Stimulated activated CD8-positive, alpha-beta memory T cell treated with anti-CD3 and anti-CD28 coated beads, Interleukin-4, amount 100 ng/mL, for 1 hour (primary cell): ENCODE results near the gene TAF8.
"Not testable (repeated sequence)": the region's sequence is repeated elsewhere in the genome, so short reads cannot be mapped to it uniquely, and the experiment has no call there.

Source experiments
- DNase-seq, 2 donors: peaks; one replicate each; pipeline ENCODE4 v3.0.0-alpha.2; 2020; ENCODE audit warnings: low read depth in 2 of 2, low spot score in 1 of 2

Gene TAF8

DNA sequence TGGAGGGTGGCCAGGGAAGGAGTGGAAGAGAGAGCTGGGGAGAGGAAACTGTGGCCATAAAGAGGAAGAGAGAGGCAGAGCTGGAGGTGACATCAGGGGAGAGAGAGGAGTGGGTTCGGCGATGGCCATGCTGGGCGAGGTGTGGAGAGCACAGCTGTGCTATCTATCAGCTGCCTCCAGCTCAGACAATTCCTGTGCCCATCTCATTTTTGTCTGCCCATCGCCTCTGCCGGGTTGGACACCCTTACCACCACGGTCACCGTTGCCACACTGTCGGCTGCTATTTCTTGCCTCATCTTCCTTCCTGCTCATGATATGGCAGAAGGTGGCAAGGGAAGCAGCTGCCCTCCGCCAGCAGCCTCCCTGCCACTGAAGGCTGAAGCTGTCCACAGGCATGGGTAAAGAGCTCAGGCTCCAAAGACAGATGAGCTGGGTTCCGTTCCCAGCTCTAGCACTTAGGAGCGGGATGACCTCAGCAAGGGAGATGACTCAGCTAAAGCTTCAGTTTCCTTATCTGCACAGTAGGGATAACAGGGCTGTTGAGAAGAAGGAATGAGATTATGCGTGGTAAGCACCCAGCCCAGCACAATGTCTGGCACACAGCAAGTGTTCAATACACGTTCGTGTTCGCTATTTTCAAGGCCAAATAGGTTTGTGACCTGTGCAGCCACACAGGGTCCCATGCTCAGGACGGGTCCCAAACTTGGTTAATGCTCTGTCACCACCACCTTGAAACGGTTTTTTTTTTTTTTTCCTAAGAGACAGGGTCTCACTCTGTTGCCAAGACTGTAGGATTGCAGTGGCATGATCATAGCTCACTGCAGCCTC lies 21.9 kb upstream of the TAF8 start:
- DNase-seq, result no peak

DNA sequence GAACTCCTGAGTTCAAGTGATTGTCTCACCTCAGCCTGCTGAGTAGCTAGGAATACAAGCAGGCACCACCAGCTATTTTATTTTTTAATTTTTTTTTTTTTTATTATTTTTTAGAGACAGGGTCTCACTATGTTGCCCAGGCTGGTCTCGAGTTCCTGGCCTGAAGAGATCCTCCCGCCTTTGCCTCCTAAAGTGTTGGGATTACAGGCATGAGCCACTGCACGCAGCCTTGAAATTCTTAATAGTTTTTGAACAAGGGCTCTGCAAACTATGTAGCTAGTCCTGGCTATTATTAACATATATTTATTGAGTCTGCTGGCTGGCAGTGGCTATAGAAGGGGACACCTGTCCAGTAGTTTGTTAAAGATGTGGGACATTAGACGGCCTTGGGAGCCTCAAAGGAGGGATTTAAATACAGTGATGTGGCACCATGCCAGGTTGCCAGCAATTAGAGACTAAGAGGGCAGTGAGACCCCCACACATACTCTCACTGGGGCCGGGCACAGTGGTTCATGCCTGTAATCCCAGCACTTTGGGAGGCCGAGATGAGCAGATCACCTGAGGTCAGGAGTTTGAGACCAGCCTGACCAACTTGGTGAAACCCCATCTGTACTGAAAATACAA lies 21.1 kb upstream of the TAF8 start:
- no peak for DNase-seq

DNA sequence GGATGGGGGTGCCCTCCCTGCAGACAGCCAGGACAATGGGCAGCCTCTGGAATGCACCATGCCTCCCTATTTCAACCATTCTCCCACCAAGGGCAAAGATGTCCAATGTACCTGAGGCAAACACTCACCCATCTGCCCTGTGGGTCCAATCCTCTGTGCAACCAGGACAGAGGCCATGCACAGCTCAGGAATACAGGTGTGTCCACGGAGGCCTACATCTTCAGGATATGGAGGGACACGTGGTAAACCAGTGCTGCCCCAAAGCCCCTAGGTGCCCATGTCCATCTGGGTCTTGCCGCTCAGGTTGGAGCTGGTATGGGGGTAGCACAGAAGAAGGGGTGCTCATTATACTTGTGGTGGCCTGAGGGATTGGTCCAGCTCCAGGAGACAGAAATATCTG lies 20.4 kb upstream of the TAF8 start:
- no peak for DNase-seq

DNA sequence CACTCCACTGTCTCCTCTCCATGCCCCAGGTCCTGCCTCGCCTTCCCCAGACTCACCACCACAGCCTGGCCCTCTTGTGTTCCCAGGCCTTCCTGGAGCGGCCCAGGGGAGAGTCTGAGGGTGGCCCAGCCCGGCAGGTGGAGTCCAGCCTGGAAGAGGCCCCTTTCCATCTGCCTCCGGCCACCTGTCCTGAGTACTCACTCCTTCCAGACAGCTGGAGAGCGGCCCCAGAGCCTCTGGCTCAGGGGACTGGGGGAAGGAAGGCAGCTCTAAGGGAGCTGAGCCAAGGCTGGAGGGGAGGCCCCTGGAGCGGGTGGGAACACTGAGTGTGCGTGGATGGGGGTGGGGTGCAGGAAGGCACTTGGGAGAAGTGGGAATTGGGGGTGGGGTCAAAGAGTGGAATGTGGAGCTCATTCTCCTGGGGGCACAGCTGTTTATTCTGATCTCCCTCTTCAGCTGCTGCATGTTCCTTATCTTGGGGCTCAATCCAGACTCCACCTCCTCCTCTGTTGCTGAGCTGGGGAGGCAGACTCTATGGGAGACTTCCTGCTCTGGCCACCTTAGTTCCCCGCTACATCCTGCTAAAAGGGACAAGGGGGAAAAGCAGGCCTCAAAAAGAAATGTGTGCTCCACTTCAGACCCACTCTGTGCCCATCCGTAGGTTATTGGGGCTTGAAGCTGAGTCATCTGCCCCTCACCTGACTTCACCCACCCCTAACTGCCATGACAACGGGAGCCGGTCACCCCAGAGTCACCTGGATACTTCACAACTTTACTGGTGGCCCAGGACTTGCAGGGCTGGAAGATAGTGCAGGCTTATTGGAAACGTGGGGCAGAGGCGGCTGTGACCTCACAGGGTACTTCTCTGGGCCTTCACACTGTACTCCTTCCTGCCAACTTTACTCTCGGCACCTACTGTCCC lies 19.5 kb upstream of the TAF8 start:
- DNase-seq, result no peak

DNA sequence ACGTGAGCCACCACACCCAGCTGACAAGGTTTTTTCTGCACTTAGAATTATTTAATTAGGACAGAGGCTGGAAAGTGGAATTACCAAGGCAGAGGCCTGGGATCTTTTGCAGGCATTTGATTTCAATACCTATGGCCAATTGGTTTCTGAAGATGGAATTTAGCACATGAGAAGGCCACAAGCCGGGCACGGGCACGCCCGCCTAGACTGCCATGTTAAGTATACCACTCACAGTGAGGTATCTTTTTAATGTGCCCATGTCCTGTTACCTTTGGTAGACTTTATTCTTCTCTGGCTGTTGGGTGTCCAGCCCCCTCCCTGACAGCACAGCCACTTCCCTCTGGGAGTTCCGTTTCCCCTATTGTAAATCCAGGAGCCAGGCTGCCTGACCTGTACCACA lies 18.0 kb upstream of the TAF8 start:
- no peak for DNase-seq

DNA sequence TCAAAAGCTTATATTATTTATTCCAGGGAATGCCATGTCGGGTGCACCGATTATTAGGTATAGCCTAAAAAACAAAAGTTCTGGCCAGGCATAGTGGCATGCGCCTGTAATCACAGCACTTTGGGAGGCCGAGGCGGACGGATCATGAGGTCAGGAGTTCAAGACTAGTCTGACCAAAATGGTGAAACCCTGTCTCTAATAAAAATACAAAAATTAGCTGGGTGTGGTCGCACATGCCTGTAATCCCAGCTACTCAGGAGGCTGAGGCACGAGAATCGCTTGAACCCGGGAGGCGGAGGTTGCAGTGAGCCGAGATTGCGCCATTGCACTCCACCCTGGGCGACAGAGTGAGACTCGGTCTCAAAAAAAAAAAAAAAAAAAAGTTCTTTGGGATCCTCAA lies 12.7 kb upstream of the TAF8 start:
- not testable (repeated sequence) for DNase-seq

DNA sequence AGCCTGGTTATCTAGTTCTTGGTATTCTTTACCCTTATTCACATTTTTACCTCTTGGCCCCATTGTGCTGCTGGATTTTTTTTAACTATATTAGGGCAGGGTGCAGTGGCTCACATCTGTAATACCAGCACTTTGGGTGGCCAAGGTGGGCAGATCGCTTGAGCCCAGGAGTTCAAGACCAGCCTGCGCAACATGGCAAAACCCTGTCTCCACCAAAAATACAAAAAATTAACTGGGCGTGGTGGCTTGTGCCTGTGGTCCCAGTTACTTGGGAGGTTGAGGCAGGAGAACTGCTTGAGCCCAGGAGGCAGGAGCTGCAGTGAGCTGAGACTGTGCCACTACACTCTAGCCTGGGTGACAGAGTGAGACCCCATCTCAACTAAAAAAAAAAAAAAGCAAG lies 12.2 kb upstream of the TAF8 start:
- DNase-seq, result no peak

DNA sequence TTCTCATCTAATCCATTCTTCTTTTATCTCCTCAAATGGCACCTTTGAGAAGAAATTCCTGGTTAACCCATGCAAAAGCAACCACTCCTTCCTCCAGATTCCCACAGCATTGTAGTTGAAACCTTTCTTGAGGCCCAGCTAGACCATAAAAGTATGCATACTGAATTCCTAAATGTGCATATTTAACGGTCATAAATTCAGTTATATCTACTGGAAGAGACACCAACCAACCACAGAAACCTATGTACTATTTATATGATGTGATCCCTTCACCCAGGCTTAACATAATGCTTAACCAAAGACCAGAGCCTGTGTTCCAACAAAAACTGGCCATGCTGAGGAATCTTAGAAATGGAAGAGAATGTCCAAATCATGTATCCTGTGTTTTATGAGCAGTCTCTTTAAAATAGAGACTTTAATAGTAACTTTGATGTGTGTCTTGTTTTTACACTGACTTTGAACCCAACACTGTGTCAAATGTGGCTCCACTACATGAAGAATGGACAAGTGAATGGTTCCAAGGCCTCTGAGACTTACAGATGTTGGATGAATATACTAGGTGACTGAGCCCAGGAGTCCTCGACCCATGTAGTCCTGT lies 11.4 kb upstream of the TAF8 start:
- DNase-seq, result no peak

DNA sequence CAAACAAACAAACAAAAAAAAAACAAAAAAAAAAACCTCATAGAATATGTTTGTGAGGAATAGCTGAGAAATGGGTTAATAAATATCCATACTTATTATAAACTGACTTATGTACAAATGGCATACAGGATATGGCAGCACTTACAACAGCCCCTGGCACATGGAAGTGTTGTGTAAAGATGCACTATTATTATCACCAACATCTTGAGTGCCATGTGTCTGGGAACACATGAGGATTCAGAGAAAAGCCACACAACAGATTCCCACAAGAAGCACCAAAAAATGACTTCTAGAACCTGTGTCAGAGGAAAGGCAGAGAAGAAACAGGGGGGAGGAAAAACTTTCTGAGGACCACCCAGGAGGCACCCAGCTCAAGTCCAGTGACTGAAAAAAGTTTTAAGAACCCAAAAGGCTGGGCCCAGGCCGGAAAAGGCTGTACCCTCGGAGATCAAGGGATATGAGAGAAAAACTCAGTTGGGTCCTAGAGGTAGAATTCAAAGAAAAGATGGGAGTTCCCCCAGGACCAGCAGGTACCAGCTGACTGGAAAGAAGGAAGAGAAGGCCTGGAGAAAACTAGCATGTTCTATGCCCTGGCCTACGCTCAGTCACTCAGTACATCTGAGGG lies 9.4 kb upstream of the TAF8 start:
- no peak for DNase-seq

DNA sequence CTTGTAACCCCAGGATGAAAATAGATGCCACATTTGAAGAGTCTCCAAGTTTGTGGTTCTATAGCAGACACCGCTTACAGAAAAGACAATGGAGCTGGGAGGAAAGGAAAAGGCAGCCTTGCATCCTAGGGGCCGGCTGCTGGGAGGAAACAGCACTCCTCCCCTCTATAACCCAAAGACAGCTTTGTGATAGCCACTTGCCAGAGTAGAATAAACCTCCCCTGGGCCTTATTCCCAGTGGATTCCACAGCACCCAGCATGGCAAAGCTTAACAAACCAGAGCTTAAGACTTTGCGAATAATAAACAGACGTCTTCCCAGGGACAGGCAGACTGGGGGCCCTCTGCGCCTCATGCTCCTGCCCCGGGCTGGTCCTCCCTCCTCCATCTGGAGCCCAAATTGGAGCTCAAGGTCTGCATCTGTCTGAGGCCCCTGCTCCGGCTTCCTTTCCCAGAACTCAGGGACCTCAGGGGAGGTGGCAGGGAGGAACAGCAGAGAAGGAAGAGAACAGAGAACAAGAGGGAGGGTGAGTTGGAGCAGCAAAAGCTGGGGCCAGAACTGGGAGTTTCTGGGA lies 8.8 kb upstream of the TAF8 start:
- no peak for DNase-seq

DNA sequence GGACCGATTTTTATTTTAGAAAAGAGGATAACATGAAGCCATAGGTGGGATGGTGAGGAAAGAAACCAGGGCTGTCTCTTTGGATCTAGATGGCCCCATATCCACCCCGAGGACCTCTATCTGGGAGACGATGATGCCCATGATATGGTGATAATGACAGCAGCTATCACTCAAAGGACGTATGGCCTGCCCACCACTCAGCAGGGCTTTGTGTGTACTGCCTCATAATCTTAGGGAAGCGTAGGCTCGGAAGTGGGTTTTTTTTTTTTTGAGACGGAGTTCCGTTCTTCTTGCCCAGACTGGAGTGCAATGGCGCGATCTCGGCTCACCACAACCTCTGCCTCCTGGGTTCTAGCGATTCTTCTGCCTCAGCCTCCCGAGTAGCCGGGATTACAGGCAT lies 8.2 kb upstream of the TAF8 start:
- no peak for DNase-seq

DNA sequence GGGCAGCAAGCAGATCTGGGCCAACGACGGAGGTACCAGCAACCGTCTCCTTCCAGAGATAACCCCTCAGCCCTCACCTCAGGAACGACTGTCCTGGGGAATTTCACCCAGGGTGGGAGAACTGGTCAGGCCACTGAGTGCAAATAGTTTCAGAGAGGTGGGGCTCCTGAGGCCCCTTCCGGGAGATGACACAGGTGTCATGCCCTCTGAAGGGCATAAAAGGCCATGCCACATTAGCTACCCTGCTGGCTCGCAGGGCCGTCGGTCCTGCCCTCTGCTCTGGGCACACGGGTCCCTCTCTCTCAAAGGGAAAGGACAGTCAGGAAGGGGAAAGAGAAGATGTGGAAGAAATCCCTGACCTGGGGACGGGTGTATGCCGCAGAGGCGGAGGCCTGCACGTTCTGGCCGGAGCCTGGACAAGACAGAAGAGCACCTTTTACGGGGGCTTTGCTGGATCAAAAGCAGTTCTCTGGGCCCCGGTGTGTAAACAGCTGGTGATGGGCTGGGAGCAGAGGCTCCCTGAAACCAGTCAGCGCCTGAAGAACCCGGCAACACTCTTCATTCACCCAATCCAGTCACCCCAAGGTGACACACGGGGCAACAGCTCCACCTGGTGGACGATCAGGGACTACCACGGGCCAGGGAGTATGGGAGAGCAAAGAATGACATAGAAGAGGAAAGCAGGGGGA lies 6.4 kb upstream of the TAF8 start:
- DNase-seq, result peak; percentile 87 to 91

DNA sequence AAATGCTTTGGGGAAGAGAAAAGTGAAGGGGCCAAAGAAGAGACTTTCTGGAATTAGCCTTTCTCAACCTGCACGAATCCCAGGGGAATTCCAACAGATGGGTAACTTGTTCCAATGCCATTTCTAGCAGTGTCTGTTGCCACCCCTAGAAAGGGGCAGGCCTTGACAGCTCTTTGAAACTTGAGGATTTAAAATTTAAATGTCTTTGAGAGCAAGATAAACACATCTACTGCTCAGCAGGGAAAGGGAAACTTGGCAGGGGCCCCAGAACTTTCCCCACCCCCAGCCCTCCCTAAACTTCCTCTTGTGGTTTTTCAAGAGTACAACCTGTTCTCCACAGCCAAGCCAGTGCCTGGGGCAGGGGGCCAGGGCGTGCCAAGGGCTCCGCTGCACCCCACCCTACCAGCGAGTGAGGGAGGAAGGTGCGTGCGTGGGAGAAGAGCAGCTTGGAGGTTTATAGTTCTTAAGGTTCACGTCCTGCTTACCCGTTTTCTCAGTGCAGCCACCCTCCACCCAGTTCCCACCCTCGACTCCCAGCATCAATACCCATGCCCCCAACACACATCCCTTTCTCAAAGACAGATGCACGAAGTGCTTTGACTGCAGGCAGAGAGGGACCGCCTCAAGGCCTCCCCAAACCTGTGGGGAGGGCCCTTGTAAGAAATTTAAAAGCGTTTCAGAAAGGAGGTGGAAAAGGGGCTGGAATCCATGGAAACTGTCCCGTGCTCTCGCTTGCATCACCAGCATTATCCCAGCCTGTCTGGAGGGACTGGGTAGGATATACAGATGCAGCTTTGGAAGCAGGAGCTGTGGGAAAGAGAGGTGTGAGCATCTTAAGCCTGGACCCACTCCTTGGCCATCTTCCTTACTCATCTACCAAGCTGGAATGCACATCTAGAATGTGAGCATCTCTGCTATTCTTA lies 4.5 kb upstream of the TAF8 start:
- peak in 1 of 2 donors; percentile 63 for DNase-seq

DNA sequence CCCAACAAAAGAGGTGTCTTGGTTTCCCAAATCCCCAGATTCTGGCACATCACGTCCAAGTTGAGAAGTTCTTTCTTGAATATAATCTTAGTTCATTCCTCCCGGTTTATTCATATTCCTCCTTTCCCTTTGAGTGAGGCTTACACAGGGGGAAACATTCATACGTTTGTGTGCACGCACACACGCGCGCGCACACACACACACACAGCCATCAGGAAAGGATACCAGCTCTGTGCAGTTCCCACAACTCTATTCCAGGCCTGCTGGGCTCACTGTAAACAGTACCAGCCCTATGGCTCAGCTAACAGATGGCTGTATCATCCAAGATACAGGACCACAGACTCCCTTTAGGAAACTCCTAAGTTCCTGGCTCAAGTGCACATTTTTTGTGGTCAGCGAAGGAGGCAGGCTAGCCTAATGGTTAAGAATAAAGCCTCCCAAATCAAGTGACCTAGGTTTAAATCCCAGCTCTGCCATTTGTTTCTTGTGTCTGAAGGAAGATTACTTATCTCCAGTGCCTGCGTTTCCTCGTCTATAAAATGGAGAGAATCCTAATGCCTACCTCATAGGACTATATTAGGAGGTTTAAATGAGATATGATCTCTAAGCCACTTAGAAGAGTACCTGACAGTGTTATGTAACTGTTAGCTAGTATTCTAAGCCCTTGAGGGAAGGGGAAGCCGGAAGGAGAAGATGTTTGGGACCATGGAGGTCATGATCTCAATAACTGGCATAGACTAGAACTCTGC lies 3.7 kb upstream of the TAF8 start:
- DNase-seq, result no peak

DNA sequence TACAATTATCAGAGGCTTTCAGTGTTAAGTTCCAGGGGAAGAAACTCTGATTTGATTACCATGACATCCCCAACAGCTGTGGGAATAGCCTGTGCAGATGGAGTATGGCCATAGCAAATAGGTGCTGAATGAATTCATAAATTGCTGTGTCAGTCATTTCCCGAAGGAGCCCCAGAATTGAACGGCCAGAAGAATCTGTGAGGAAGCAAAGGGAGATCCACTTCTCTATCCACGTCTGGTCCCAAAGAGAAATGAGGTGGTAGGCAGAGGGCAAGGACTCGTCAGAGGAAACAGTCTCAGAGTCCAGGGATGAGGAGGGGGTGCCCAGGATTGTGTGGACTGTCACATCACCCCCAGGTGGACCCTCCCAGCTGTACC lies 3.1 kb upstream of the TAF8 start:
- no peak for DNase-seq

DNA sequence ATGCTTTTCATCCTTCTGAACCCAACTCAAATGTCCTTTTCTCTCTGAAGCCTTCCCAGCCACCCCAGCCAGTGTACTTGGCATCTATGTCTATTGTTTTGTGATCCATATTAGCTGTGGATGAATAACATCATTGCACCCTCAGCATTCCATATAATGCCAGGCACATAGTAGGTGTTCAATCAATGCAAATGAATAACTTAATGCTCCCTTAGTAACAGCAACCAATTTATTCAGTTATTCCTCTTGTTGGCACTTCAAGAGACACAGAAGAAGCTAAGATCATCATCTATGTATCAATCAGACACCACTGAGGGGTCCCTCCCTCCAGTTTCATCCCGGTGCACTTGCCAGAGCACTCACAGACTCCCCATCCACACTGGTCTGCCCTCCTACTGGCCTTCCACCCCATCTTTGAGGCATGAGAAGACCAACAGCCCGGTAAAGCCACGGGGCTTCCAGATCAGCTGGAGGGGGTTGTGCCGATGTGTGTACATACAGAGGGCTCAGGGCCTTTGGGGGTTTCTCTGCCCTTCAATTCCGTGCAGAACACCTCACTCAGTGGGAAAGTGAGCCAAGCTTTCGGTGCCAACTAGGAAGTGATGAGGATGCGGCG lies 2.4 kb upstream of the TAF8 start:
- DNase-seq, result no peak

DNA sequence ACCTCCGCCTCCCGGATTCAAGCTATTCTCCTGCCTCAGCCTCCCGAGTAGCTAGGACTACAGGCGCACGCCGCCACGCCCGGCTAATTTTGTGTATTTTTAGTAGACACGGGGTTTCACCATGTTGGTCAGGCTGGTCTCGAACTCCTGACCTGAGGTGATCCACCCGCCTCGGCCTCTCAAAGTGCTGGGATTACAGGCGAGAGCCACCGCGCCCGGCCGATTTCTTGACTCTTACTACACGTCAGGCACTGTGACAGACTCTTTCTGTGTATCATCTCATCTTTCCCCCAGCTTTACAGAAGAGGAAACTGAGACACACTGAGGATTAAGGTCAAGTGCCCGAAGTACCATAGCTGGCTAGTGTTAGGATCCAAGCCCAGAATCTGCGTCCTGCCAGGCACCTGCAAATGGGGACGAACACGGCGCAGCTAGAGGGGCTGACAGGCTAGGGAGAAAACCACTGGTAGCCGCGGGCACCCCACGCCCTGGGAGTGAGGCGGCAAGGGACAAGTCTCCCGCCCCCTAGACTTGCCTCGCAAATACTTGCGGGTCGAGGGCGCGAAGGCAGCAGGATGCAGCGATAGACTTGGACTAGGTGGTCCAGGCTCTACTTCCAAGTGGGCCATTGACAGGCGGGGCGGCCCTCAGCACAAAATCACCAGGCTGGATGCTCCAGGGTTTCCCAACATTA lies 1.1 kb upstream of the TAF8 start:
- no peak for DNase-seq
